M059J (cell line): ENCODE results near the gene TMTC2. TPM values are rescaled to one million over a fixed set of nuclear protein-coding genes. Genes with fewer than 3 reads are reported as not detected.
A peak's percentile ranks its signal among the peaks of the same experiment; 100 is the strongest.

Experiments used
- DNase-seq: peaks from one replicate; pipeline ENCODE4 v3.0.0-alpha.2; 2012; ENCODE audit warnings: low read depth
- total RNA-seq: library from RNA; depleted of rRNA; stranded (reverse); fragments of >200 nt; shearing (Covaris generic); gene quantifications from 2 replicates; pipeline ENCODE4 v1.2.3, GENCODE V29; 2014

Gene TMTC2
- total RNA-seq, 1 experiment from 2014 or later: 0.57 TPM

DNA sequence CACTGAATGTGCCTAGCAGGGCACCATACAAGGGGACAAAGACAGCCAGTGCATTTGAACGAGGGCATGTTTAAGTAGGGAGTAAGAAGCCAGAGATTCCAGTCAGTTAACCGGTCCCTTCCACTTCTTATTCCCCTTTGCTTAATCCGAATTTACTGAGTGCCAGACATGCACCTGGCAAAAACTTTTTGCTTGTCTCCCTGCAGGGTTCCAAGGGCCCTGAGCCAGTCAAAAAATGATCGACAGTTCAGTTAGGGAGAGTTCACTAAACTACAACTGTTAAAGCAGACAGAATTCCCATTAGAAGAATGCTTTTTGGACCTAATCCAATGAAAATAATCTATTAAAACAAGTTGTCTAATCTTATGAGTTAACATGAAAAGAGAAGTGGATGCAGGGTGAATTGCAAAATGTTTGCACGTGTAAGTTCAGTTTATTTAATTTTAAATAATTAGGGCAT, 193.8 kb downstream of the TMTC2 start:
- no peak for DNase-seq

DNA sequence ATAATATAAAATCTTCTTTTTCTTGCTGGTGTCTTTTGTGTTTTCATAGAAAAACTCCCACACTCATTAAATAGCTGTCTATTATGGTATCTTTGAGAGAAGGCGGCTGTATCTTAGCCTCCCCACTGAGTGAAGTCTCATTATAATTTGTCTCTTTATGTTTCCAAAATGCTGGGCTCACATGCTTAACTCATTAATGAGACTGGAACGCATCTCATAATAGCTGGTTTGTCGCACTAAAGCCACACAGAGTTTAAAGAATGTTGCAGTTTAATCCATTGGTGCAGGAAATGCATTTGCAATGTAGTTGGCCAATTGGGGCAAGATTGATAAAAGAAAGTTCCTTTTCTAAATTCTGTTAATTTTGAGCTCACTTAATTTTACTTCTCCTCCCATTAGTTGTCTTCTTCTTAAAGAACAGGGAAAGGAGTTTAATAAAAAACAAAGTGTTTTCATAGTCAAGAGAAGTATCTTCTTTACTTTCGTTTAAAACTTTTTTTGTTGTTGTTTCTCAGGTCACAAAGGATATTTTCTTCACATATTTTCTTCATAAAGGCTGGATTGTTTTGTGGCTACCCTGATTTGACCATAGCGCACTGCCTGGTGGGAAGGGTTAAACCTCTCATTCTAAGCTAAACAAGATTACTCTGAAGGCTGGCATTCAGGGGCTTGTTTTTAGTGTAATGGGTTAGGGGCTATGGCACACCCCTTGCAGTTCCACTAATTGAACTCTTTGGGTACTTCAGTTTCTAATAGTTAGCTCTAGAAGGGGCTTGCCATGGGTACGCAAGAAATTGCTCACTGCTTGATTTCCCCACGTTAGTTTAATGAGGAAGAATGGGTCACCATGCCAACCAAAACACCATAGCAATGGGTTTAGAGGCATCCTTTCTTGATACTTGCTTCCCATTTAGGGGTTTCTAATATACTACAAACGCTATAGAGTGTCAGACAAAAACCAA, 197.0 kb downstream of the TMTC2 start:
- DNase-seq: no peak

DNA sequence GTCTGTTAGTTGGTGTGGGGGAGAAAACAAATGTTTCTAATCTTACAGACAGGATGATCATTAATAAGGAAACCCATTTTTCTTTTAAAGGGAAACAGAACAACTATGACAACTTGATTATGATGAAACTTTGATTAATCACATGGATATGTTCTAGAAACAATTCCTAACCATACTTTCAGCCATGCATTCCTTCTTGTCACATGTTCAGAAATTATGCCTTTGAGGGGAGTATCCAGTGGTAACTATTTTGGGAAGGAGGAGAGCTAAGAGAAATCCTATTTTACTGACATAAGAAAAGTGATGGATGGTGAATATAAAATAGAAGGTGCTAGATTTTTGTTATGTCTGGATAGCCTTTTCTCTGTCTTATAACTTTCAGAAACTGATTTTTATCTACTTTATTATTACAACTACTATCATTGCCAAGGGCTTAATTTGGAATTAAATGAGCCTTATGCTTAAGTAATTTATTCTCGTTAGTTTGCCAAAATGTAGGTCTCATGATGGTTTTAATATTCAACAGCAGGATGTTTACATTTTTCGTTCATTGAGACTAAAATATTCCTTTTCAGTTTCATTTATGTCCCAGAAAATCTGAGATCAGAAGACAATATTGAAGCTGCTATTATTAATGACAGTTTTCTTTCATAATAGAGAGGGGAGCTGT, 200.1 kb downstream of the TMTC2 start:
- DNase-seq: no peak

DNA sequence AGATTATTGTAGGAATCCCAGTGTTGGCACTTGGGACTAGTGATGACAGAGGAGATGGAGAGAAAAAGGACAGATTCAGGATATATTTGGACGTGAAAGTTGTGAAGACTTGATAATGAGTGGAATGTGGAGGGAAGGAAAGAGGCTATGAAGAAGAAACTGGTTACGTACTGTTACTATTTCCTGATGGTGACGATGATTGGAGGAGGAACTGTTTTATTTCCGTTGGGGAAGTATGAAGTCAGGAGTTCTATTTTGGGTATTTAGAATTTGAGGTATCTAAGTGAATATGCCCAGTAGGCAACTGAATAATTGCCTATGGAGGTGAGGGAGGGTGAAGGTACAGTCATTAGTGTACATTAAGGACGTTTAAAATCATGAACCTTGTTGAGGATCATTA, 207.2 kb downstream of the TMTC2 start:
- no peak for DNase-seq

DNA sequence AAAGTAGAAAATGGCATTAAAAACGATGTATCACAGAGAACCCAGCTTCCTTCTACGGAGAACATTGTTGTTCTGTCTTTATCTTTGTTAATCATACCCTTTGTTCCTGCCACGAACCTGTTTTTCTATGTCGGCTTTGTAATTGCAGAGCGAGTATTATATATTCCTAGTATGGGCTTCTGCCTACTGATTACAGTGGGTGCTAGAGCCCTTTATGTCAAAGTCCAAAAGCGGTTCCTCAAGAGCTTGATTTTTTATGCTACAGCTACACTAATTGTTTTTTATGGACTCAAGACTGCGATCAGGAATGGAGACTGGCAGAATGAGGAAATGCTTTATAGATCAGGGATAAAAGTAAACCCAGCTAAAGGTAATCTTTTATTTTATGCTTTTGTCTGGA, 209.6 kb downstream of the TMTC2 start:
- DNase-seq: no peak

DNA sequence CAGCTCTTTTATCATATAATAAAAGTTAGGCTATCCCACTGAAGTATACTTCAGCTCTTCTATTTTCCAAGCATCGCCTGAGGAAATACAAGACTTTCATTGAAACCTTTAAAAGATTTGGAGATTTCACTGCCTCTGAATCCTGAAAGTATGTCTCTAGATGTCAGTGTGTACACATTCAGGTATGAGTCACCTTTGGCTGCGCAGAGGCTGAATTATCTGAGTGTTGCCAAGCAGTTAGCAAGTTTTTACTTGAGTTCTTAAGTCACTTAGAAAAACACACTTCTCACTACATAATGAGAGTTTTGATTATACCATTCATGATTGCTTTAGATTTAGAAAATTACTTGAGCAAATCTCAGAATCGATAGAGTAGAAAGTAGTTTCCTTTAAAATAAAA, 210.3 kb downstream of the TMTC2 start:
- peak; percentile 0 for DNase-seq

DNA sequence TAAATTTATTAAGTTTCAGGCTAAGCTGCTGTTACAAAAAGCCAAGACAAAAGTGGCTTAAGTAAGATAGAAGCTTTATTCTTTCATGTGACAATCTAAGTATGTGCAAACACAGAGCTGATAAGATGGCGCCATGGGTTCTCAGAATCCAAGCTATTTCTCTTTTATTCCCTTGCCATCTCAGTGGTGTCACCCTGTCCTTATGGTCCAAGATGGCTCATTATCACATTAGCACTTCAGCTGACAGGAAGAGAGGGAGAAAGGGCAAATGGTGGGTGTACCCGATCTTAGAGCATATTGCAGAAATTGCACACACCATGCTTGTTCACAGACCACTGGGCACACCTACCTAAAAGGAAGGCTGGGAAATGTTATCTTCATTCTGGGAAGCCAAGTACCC, 211.7 kb downstream of the TMTC2 start:
- no peak for DNase-seq

DNA sequence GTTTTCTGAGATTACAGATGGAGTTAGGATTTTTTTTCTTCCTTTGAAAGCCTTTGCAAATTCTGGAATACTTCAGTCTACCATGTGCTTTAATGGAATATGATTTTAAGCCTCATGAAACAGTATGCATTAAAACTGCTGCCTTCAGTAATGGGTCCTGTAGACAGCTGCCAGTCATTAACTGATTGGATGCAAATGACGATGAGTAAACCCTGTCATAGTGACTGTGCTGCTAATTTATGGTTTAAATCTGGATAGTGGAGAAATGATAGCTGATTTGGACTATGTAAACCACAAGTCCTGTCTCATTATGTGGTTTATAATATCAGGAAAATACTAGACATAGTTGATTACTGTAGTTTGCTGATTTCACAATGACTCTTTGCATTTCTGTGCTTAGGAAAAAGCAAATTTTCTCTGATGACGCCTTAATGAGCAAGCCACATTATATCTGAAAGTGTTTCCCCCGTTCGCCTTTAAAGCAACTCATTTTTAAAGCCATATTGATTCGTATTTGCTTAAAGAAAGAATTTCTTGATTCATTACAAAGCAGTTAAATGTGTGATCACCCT, 217.6 kb downstream of the TMTC2 start:
- no peak for DNase-seq

DNA sequence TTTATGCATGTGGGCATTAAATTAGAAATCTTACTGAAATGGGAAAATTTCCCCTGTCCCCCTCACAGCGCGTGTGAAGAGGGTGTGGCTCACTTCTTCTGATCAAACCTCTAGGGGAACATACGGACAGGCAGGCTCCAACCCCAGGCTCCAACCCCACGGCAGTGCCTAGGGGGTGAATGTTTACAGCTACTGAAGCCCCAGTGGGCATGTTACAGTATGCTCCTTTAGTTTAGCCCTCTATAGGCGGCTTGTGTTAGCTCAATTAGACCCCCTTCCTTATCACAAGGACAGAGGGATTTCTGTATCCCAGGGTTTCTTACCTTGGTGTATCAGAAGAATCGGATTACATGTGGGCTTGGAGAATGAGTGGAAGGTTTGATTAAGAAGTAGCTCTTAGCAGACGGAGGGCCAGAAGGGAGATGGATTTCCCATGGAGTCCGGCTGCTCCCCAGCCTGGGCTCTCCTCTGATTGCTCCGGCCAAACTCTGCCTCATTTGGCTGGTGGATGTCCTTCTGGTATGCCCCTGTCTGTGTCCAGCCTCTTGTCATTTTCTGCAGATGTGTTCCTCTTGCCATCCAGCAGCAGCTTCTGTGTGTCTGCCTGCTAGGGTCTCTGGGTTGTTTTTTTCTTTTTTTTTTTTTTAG, 223.7 kb downstream of the TMTC2 start:
- DNase-seq: no peak

DNA sequence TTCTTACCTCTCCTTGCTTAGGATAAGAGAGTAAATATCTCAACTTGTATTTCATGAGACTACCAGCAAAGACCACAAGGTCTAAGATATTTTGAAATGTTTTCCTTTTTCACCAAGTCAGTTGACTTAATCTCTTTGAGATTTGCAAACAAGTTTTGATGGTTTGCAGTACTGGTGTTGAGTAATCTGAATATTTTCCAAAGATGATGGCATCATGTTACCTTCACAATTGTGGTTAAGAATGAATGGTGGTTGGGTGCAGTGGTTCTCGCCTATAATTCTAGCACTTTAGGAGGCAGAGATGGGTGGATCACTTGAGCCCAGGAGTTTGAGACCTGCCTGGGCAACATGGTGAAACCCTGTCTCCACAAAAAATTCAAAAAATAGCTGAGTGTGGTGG, 225.7 kb downstream of the TMTC2 start:
- DNase-seq: no peak

DNA sequence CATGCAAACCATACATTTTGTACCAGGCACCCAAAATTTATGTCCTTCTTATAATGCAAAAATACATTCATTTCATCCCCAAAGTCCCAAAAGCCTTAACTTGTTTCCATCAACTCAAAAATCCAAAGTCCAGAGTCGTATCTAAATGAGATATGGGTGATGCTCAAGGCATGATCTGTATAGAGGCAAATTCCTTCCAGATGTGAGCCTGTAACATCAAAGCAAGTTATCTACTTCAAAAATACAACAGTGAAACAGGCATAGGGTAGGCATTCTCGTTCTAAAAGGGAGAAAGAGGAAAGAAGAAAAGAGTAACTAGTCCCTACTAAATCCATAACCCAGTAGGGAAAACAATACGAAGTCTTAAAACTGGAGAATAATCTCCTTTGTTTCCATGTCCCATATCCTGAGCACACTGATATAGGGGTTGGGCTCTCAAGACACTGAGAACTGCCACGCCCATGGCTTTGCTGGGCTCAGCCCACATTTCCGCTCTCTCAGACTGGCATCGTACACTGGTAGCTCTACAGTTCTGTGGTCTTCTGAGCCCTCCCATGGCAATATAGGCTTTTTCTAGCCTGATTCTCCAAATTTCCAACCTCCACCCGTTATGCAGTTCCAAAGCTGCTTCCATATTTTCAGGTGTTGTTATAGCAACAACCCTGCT, 232.8 kb downstream of the TMTC2 start:
- no peak for DNase-seq

DNA sequence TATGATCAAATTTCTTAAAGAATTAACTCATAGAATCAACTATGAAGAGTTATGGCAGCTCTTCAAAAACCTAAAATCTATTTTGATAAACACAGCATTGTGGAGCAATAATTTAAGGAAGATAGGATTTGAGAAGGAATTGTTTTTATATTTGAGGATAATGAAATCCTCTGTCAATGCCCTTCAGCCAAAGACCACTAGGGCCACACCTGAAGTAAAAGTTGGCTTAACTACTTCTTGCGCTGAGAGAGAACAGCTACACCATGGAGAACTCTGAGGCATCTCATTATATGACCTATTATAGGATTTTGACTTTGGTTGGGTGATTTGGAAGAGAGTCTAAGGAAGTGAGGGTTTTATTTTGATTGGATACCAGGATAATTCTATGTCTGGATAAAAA, 237.2 kb downstream of the TMTC2 start:
- no peak for DNase-seq

DNA sequence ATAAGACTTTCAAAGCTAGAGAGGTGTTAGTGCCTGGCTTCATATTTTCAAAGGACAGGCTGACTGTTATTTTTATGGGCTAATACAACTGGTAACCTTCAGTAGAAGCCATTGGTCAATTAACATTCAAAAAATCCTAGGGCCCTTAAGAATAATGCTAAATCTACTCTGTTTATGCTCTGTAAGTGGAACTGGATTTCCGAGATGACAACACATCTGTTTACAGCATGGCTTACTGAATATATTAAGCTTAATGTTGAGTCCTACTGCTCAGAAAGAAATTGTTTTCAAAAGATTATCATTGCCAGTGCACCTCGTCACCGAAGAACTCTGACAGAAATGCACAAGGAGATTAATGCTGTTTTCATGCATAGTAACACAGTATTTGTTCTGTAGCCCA, 239.9 kb downstream of the TMTC2 start:
- no peak for DNase-seq

DNA sequence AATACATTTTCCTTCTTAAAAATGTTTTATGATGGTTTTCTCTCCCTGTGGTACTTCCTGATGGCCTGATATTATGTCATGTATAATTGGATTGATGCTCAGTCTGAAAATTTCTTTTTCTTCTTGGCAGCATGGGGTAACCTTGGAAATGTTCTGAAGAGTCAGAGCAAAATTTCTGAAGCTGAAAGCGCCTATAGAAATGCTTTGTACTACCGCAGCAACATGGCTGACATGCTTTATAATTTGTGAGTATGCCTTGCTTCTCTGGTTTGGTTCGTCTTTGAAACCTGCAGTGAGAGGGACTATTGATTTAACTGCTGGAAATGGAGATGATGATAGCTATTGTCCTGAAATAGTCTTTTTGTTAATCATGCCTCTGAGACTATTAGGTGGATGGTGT, 243.6 kb downstream of the TMTC2 start:
- no peak for DNase-seq

DNA sequence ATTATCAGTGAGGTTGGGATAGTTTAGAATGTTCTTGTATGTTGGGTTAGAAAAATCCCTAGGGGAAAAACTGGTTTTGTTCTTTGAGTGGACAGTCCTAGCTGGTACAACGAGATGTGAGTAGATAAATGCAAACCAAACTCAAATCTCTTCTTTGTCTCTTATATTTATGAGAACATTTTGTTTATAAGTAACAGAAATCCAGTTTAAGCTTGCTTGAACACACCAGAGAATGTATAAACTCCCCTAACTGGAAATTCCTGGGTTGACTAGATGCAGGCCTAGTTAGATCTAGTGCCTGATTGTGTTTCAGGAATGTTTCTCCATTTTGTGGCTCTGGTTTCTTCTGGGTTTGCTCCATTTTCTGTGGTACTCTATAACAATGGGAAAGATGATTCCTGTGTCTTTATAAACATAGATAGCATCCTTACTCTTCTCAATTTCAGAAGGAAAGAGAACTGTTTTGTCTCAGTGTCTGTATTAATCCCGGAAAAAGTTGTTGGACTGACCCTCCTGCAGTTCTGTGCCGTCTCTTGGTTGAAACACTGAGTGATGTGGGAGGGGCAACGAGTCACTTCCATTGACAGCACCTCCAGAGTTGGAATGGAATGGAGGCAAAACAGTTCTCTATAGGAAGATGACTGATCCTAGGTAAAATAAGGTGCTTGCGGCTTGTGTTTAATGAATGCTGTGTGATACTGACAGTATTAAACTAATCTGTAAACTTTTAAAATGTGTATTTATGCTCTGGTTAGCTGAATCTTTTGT, 244.8 kb downstream of the TMTC2 start:
- no peak for DNase-seq

DNA sequence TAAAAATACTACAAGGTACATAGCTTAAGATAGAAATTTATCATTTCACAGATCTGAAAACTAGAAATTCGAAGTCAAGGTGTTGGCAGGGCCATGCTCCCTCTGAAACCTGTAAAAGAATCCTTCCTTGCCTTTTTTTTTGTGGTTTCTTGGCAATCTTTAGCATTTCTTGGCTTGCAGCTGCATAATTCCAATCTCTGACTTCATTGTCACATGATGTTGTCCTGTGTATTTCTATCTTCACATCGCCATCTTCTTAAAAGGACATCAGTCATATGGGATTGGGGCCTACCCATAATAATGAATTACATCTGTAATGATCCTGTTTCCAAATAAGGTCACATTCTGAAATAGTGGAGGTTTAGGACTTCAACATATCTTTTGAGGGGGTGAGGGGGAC, 250.4 kb downstream of the TMTC2 start:
- no peak for DNase-seq

DNA sequence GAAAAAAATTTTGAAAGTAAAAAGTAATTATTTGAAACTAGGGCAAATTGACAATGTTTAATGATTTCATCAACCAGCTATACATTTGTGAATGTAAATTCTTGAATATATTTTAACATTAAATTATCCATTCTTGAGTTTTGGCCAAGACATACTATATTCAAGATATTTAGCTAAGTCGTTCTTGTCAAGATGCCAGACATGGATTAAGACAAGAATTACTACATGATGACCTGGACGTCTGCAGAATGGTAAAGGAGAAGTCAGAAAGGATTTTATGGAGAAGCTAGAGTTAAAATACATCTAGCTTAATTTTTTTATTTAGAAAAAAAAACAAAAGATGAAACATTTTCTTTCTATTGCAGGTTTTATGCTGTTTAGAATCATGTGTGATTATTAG, 255.8 kb downstream of the TMTC2 start:
- DNase-seq: no peak

DNA sequence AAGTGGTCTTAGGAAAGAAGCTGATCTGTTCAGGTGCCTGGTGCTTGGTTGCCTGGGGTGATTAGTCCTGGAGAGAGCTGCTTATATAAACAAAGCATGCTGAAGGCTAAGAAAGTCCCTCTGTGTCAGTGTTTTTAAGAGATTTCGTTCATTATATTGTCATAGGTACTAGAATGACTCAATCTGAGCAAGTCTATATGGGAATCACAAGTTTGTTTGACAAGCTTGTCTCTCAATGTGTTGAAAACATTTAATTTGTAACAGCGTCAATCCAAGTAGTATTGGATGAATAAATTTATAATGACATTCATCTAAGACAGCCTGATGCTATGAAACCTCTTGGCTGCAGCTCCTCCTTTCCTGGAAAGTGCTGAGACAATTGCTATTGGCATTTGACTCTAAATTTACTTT, 256.3 kb downstream of the TMTC2 start:
- DNase-seq: no peak

DNA sequence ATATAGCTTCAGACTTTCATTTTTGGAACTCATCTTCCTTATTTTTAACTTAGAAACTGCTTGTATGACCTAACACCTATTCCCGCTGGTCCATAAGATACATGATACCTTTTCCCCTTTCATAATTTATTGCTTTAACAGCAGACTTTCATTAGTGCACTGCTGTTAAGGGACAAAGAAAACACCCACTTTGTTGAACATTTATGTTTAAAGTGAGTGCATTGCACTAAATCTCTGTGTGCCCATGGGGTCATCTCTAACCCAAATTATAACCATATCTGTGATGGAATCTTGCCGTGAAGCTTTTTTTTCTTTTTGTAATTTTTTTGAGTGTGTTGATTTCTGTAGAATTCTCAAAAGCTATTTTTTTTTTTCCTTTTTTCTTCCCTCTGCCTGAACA, 261.8 kb downstream of the TMTC2 start:
- DNase-seq: no peak

DNA sequence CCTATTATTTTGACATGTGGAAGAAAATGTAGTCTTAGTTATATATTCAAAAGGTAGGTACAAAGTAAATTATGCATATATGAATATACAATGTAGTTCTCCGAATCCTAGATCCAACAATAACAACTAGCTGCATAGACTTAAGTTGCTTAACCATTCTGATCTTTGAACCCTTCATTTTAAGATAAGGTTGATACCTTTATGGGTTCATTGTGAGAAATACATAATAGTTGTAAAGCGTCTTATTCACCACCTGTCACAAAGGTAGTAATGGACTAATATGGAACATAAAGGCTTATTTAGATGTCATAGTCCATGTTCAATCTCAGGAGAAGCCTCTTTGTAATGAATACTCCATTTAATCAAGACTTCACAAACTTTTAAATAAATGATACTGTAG, 263.6 kb downstream of the TMTC2 start:
- no peak for DNase-seq

DNA sequence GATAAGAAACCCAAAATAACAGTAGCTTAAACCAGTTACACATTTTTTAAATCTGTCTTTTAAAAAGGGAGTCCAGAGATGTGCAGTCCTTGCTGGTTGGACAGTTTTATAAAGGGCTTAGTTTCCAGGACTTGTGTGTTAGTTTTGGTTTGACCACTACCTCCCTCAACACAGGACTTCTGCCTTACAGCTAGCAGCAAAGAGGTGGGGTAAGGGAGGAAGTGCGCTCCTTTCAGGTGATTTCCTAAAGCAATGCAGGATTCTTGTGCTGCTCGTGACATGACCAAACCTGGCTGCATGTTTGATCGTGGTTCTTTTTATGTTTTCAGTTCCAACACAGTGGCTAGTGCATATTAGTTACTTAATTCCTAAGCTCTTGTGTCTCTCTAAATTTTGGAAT, 266.2 kb downstream of the TMTC2 start:
- no peak for DNase-seq
